Pancreas (tissue), 10 donors: Measurements from ENCODE around the gene PAXIP1. TPM values are rescaled to one million over a fixed set of nuclear protein-coding genes. Genes with fewer than 3 reads are reported as not detected.
"Not testable (repeated sequence)": the region's sequence is repeated elsewhere in the genome, so short reads cannot be mapped to it uniquely, and the experiment has no call there.

ENCODE experiments used
- ATAC-seq, 4 donors: fragments of 200-7000 bp; cut with Tn5 transposase; one replicate each; pipeline versions ENCODE4 v1.8.0 to v1.9.1; 2020; ENCODE audit warnings: mild to moderate bottlenecking in 4 of 4, moderate library complexity in 4 of 4
- DNase-seq, 6 donors: peaks; one replicate each; pipeline ENCODE4 v3.0.0-alpha.2; 2020
- FAIRE-seq: peaks from 2 replicates; lab custom pipeline; 2012; peaks lifted over from hg19 to GRCh38; lab: Jason Lieb, UNC
- H3K27ac ChIP-seq, 4 donors: fragments of 200-600 bp; sonication (generic); 1 replicate in 3 of 4; 2 replicates in 1 of 4; pipeline versions ENCODE4 v1.5.0 to v1.8.0; 2020
- H3K27me3 ChIP-seq, 4 donors: fragments of 200-600 bp; one replicate each; pipeline ENCODE4 v1.8.0; 2021
- H3K36me3 ChIP-seq, 3 donors: fragments of 200-600 bp; sonication (generic) in 1 of 3; one replicate each; pipeline versions ENCODE4 v1.5.0 to v1.8.0; 2020 to 2021
- H3K4me1 ChIP-seq, 3 donors: fragments of 200-600 bp; one replicate each; pipeline ENCODE4 v1.8.0; 2021
- H3K4me3 ChIP-seq, 4 donors: fragments of 200-600 bp; sonication (generic) in 2 of 4; one replicate each; pipeline versions ENCODE4 v1.5.0 to v1.8.0; 2020 to 2021
- H3K9me3 ChIP-seq, 4 donors: fragments of 200-600 bp; one replicate each; pipeline ENCODE4 v1.8.0; 2021
- WGBS, 2 donors: extraction: QIAGEN DNeasy Blood & Tissue Kit; methylation state at CpG; one replicate each; pipeline ENCODE4 v1.1.7; 2013; 5-methylcytosine and 5-hydroxymethylcytosine counted together
- intact Hi-C, 3 donors: fragments of 100-400 bp; cut with DNase I; formaldehyde crosslinking; loops; one replicate each; pipeline versions ENCODE4 v1.11.1 to v1.14.2; 2022
- polyA plus RNA-seq, 2 donors: library from polyadenylated mRNA; stranded (reverse); fragments of 200-250 nt; gene quantifications; one replicate each; pipeline ENCODE4 v1.2.3, GENCODE V29; 2013
- total RNA-seq, 6 donors: library from RNA; stranded (reverse); fragmentation: NEBNext Ultra II Directional in 4 of 6; extraction: Animal tissue kit (Norgen Biotek cat#: 25700) in 4 of 6; gene quantifications; one replicate each; pipeline versions ENCODE4 v1.2.1 to v1.2.4, GENCODE V29; 2021 to 2023
- TF ChIP-seq, protein P1 (sequence below), 4 donors: fragments of 200-600 bp; sonication (generic) in 3 of 4; IDR thresholded peaks; one replicate each; pipeline versions ENCODE4 v1.5.0 to v1.8.0; 2021; ENCODE audit warnings: antibody characterized with exemption in 4 of 4
- donor health status: healthy with polysubstance abuse.
- donor health status: DM: no; HTN: no; CAD: no; lungs with moderate emphysema.
- donor health status: DM: no; HTN: no; CAD: no.
- donor health status: control.
- donor health status: control.
- donor health status: Bipolar disorder and iron deficiency.
- donor health status: DM: yes; HTN: yes; CAD: no.
- donor health status: DM: no; HTN: no; CAD: no.
- donor health status: DM: no; HTN: no; CAD: no.
- donor health status: DM: yes; HTN: yes; CAD: no.

Gene PAXIP1
- total and polyA plus RNA-seq, 8 donors, result 3.2 to 6.2 (median 4.5) TPM

DNA sequence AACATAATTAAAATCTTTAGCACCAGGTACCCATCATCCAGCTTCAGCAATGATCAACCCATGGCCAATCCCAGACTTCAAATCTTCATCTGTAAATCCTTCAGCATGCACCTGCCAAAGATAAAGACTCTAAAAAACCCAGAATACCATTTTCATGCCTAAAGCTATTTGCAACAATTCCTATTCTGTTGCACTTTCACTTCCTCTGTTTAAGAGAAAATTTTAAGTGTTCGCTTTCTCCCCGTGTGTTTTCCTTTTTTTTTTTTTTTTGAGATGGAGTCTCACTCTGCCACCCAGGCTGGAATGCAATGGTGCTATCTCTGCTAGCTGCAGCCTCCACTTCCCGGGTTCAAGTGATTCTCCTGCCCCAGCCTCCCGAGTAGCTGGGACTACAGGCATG lies 35.4 kb upstream of the PAXIP1 start:
- TF ChIP-seq, protein P1, sequence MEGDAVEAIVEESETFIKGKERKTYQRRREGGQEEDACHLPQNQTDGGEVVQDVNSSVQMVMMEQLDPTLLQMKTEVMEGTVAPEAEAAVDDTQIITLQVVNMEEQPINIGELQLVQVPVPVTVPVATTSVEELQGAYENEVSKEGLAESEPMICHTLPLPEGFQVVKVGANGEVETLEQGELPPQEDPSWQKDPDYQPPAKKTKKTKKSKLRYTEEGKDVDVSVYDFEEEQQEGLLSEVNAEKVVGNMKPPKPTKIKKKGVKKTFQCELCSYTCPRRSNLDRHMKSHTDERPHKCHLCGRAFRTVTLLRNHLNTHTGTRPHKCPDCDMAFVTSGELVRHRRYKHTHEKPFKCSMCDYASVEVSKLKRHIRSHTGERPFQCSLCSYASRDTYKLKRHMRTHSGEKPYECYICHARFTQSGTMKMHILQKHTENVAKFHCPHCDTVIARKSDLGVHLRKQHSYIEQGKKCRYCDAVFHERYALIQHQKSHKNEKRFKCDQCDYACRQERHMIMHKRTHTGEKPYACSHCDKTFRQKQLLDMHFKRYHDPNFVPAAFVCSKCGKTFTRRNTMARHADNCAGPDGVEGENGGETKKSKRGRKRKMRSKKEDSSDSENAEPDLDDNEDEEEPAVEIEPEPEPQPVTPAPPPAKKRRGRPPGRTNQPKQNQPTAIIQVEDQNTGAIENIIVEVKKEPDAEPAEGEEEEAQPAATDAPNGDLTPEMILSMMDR (IDR thresholded peaks at IDR 0.05), result no peak
- no peak for FAIRE-seq

DNA sequence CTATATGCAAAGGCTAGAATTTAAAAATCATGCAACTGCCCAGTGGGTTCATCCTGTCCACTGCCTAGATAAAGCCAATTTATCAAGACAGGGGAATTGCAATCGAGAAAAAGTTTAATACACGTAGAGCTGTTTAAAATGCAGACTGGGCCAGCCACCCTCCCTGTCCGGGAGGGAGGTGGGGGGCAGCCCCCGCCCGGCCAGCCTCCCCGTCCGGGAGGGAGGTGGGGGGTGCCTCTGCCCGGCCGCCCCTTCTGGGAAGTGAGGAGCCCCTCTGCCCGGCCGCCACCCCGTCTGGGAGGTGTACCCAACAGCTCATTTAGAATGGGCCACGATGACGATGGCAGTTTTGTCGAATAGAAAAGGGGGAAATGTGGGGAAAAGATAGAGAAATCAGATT lies 31.6 kb upstream of the PAXIP1 start:
- WGBS, 2 donors, result 80 to 89% methylated on average over 15 of the region's 15 CpGs
- H3K27me3 ChIP-seq, ATAC-seq, H3K9me3 ChIP-seq, DNase-seq, H3K4me1 ChIP-seq, H3K4me3 ChIP-seq, intact Hi-C loops, H3K36me3 ChIP-seq, FAIRE-seq, H3K27ac ChIP-seq: not testable (repeated sequence)

More for the DNA sequence above, 35.4 kb upstream of the PAXIP1 start:
- ATAC-seq, result no peak
- WGBS, 2 donors, result 71 to 79% methylated on average over 4 of the region's 4 CpGs
- no peak overlapping the region for H3K27ac ChIP-seq
- intact Hi-C loops, result no loop called here
- H3K36me3 ChIP-seq, result no peaks in the 10 kb centered on the region
- H3K9me3 ChIP-seq, result no peaks in the 10 kb centered on the region
- H3K4me1 ChIP-seq, result no peaks in the 10 kb centered on the region
- no peaks in the 10 kb centered on the region for H3K27me3 ChIP-seq
- H3K4me3 ChIP-seq, result no peak overlapping the region
- no peak for DNase-seq

DNA sequence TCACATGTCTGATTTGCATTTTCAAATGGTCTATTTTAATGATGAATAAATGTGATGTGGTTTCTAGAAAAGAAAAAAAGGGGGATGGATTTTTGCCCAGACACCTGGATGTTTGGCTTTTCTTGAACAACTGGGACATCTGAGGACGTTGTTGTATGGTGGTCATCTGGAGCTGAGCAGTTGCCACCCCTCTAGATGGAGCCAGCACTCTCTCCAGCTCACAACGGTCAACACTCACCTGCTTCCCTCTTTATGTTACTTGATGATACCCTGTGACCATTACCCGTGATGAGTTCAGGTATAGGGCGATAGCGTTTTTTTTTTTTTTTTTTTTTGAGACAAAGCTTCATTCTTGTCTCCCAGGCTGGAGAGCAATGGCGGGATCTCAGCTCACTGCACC lies 30.1 kb upstream of the PAXIP1 start:
- no peak for DNase-seq
- intact Hi-C loops, result no loop called here
- TF ChIP-seq, protein P1 (IDR thresholded peaks at IDR 0.05), result no peak
- no peaks in the 10 kb centered on the region for H3K4me1 ChIP-seq
- no peaks in the 10 kb centered on the region for H3K9me3 ChIP-seq
- no peak overlapping the region for H3K4me3 ChIP-seq
- H3K36me3 ChIP-seq, result no peaks in the 10 kb centered on the region
- H3K27me3 ChIP-seq, result no peaks in the 10 kb centered on the region
- 44 to 51% methylated on average over 6 of the region's 6 CpGs for WGBS, 2 donors
- no peak for ATAC-seq
- H3K27ac ChIP-seq, result no peak overlapping the region
- FAIRE-seq, result no peak

DNA sequence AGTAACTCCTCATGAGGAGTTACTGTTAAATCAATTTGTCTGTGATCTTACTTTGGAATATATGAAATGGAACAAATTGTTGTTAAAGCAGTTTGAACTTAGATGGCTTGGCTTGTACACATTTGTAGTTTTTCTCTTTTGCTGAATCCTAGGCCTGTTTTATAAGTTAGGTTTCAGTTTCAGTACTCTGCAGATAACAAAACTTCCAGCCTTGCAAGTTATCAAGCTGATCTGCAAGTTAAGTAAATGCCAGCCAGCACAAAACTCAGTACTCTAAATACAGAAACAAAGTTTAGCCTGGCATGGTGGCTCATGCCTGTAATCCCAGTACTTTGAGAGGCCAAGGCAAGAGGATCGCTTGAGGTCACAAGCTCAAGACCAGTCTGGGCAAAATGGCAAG lies 25.0 kb upstream of the PAXIP1 start:
- TF ChIP-seq, protein P1 (IDR thresholded peaks at IDR 0.05), result no peak
- no peaks in the 10 kb centered on the region for H3K4me1 ChIP-seq
- no peaks in the 10 kb centered on the region for H3K36me3 ChIP-seq
- intact Hi-C loops, result no loop called here
- no peaks in the 10 kb centered on the region for H3K9me3 ChIP-seq
- 93% methylated on average over 1 of the region's 1 CpG for WGBS, 2 donors
- ATAC-seq (no peak), FAIRE-seq (no peak), DNase-seq (no peak)
- no peak overlapping the region for H3K27ac ChIP-seq
- no peaks in the 10 kb centered on the region for H3K27me3 ChIP-seq
- H3K4me3 ChIP-seq, result no peak overlapping the region

DNA sequence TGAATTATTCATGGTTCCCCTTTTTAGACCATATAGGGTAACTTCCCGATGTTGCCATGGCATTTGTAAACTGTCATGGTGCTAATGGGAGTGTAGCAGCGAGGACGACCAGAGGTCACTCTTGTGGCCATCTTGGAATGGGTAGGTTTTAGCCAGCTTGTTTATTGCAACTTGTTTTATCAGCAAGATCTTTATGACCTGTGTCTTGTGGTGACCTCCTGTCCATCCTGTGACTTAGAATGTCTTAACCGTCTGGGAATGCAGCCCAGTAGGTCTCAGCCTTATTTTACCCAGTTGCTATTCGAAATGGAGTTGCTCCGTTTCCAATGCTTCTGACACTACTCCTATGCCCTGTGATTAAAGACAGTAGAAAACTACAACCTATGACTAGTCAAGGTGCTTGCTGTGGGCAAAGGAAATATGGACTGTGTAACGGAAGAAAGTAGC lies 18.8 kb upstream of the PAXIP1 start:
- no peak overlapping the region for H3K4me3 ChIP-seq
- ATAC-seq, result no peak
- TF ChIP-seq, protein P1 (IDR thresholded peaks at IDR 0.05), result no peak
- H3K9me3 ChIP-seq, result no peaks in the 10 kb centered on the region
- no peak for DNase-seq
- no peak overlapping the region for H3K27ac ChIP-seq
- WGBS, 2 donors, result 59 to 67% methylated on average over 7 of the region's 7 CpGs
- FAIRE-seq, result no peak
- H3K4me1 ChIP-seq, result no peaks in the 10 kb centered on the region
- no peaks in the 10 kb centered on the region for H3K36me3 ChIP-seq
- intact Hi-C loops, result no loop called here
- no peaks in the 10 kb centered on the region for H3K27me3 ChIP-seq
